Left forelimb (tissue), 1 donor: Measurements from ENCODE around the gene THUMPD1.
A peak's percentile ranks its signal among the peaks of the same experiment; 100 is the strongest.
"Not testable (repeated sequence)": the region's sequence is repeated elsewhere in the genome, so short reads cannot be mapped to it uniquely, and the experiment has no call there.

Experiments
- DNase-seq: peaks from one replicate; pipeline ENCODE4 v3.0.0-alpha.2; 2018; ENCODE audit warnings: low spot score

The THUMPD1 gene

GRCh38 chr16:20747030-20747816, 5.6 kb upstream of the THUMPD1 start:
- DNase-seq = no peak

- DNase-seq = no peak
Measured at GRCh38 chr16:20746461-20746860, 4.8 kb upstream of the THUMPD1 start.

DNA sequence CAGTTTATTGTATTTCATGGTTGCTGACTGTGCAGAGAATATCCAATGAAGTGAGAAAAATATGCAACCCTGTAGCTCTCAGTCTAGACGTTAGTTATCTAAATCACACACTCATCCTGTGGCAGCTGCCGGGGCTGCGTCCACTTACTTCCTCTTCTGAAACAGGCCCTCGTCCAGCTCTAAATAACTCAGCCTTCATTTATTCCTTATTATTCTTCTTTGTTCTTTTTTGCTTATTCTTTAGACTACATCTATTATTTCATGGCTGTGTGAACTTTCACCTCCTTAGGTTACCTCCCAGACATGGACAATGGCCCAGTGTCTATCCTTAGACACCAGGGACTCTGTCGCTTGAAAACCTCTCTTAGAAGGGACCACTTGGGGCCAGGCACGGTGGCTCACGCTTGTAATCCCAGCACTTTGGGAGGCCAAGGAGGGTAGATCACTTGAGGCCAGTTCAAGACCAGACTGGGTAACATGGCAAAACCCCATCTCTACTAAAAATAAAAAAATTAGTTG, 3.4 kb upstream of the THUMPD1 start:
- no peak for DNase-seq

GRCh38 chr16:20743591-20743990, 2.0 kb upstream of the THUMPD1 start:
- DNase-seq = no peak

DNA sequence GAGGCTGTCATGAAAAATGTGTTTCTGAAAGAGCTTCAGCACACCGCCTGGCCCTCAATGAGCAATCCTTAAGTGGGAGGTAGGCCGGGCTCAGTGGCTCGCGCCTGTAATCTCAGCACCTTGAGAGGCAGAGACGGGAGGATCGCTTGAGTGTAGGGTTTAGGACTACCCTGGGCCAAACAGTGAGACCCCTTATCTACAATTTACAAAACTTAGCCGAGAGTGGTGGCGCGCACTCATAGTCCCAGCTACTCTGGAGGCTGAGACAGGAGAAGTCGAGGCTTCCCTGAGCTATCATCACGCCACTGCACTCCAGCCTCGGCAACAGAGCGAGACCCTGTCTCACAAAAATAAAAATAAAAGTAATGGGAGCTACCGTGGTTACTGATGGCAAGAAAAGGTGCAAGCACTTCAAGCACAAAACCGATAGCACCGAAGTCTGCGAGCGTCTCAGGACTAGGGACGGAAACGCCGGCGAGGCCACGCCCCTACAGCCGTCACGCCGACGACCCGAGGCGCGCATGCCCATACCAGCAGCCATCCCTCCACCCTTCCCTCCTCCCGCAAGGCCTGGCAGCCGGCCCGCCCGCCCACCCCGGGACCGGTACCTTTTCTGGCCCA, 607 bp downstream of the THUMPD1 start:
- peak; percentile 92 for DNase-seq

DNA sequence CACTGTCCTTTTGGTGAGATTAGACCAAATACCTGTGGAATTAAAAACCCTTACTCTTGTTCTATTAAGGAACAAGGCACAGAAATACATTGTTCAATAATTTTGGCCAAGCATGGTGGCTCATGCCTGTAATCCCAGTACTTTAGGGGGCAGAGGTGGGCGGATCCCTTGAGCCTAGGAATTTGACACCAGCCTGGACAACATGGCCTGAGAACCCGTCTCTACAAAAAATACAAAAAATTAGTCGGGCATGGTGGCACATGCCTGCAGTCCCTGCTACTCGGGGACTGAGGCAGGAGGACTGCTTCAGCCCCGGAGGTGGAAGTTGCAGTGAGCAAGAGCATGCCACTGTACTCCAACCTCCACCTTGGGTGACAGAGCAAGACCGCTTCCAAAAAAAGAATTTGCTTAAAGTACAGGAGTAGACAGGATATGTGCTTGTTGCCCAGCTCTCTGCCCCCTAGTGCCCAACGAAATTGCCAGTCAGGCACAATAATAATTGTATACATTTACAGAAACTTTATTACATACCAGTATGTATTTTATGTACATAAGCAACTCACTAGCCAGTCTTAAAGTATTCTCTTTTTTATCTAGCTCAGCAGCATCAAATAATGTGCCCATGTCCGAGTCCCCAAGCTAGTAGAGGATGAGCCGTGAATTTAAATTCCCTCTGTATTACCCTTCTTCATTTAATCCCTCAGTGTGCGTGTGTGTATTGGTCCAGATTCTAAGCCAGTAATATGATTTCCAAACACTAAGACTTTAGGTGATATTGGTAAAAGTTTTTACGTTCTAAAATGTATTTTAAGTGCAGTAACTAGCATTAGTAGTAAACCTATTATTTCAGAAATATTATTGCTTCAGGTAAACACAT, 1.4 kb downstream of the THUMPD1 start:
- no peak for DNase-seq

DNA sequence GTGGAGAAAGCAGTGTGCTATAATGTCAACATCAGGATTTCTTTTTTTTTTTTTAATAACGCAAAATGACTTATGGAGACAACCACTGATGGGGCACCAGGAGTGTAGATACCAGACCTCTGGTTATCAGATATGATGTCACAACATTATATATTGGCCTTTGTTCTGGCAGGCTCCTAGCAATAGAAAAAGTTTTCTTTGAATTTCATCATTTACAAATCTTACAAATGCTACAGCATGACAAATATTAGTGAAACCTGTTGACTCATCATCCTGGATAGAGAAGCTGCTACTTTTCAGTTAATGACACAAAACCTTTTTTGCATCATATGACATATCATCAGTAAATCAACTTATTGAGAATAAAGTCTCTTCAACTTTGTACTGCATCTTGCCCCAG, 6.1 kb downstream of the THUMPD1 start:
- DNase-seq = no peak

DNA sequence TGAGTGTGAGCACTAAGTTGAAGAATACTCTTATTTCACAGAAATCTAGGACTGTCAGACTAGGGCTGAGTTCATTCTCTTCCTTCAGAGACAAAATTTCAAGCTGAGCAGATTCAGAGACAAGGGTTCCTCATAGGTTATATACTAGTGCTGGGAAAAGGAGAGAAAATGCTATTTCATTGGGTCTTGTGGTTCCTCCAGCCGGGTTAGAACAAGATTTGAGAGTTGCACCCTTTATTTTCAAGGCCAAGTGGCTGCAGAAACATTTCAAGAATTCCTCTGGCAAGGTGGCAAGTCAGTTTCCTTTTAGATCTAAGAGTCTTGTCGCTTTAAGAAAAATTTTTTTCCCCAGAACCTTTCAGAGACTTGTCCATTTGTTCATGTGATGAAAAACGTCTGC, 6.8 kb downstream of the THUMPD1 start:
- DNase-seq = no peak

DNA sequence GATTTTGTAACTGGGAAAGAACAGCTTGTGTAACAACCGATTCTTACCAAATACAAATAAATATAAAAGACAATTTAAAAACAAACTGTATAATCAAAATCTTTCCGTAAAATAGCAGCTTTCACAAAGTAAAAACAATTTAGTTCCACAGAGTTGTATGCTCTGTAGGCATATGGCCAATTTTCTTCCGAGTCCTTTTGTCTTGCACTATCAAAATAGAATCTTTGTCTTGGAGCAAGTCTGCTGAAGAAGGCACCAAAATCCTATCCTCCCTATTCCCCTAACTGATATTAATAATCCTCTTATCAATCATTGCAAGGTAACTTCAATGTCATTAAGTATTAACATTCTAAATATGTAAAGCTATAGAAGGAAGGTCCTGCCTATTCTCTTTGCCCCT, 7.6 kb downstream of the THUMPD1 start:
- DNase-seq = no peak

GRCh38 chr16:20729141-20729540, 12.5 kb downstream of the THUMPD1 start:
- DNase-seq = no peak

DNA sequence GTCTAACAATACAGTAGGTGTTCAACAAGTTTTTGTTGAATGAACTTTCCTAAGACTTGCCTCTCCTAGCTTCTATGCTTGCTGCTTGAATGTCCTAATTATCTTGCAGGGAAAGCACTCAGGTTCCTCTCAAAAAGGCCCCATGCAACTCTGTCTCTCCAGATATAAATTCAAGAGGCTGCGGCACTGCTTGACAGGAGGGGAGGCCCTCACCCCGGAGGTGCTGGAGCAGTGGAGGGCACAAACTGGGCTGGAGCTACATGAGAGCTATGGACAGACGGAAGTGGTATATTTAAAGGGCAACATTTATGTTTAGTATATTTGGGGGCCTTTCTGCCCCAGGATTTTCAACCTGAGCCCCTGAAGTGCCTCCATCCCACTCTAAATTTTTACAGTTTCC, 14.4 kb downstream of the THUMPD1 start:
- no peak for DNase-seq

- DNase-seq = no peak
Measured at GRCh38 chr16:20726661-20727060, 15.0 kb downstream of the THUMPD1 start.

GRCh38 chr16:20720251-20720650, 21.4 kb downstream of the THUMPD1 start:
- DNase-seq = no peak

DNA sequence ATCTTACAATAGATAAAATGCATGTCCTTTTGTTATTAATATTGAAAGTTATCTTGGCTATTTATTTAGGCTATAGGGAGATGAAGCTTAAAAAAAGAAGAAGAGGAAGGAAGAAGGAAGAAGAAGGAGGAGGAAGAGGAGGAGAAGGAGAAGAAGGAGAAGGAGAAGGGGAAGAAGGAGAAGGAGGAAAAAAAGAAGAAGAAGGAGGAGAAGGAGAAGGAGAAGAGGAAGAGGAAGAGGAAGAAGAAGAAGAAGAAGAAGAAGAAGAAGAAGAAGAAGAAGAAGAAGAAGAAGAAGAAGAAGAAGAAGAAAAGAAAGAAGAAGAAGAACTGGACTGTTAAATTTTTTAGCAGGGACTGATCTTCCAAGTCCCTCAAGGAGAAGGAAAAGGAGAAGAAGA, 23.9 kb downstream of the THUMPD1 start:
- not testable (repeated sequence) for DNase-seq

DNA sequence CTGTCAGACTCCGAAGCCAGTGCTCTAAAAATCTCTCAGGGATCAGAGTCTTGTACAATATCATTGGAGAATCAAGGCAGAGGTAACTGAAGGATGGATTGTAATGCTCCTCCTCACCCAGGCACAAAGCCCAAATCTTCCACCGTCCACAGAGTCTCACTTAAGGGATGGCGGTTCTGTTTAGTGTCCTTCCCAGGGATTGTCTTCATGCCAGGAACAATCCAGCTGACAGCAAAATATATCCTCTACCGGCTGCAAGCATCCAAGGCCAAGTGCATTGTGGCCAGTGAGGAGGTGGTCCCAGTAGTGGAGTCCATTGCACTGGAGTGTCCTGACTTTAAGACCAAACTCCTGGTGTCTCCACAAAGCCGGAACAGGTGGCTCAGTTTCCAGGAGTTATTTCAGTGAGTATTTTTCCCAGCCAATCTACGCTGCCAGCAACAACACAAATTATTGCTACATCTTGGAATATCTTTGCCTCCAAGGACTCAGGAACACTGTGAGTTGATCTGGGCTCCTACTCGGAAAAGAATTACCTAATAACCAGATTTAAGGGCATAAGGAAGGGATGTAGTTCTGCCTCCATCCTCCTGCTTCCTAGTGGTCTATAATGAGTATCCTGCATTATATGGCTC, 30.2 kb downstream of the THUMPD1 start:
- no peak for DNase-seq

GRCh38 chr16:20708129-20708528, 33.5 kb downstream of the THUMPD1 start:
- DNase-seq = not testable (repeated sequence)

DNA sequence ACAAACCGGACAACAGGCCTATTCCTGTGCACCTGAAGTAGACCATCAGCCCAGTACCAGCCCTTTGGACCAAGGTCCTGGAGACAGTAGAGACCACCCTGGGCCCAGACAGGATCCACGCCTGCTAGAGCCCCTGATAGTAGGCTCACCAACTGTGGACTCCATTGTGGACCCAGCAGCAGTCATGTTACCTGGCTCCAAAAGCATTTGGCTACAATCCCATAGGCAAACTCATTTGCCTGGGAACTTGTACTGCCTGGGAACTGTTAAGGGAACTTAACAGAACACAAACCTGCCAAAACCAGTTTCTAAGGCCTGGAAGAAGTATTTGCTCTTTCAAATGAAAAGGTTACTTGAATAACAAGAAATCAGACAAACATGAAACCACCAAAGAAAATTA, 34.2 kb downstream of the THUMPD1 start:
- no peak for DNase-seq

DNA sequence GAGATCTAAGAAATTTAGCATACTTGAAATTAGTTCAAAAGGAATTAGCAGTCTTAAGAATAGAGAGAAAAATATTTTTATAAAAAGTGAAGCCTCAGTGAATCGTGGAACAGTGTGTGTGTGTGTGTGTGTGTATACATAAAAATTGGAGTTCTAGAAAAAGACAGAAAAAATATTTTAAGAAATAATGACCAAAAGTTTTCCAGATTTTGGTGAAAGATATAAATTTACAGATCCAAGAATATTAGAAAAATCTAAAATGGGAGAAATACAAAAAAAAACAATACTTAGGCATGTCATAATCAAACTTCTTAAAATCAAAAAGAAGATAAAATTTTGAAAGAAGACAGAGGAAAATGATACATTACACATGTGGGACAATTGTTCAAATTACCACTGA, 35.6 kb downstream of the THUMPD1 start:
- DNase-seq = not testable (repeated sequence)

- no peak for DNase-seq
Measured at GRCh38 chr16:20704281-20704680, 37.3 kb downstream of the THUMPD1 start.

DNA sequence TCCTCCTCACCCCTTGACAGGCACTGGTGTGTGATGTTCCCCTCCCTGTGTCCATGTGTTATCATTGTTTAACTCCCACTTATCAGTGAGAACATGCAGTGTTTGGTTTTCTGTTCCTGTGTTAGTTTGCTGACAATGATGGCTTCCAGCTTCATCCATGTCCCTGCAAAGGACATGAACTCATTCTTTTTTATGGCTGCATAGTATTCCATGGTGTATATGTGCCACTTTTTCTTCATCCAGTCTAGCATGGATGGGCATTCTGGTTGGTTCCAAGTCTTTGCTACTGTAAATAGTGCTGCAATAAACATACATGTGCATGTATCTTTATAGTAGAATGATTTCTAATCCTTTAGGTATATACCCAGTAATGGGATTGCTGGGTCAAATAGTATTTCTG, 39.9 kb downstream of the THUMPD1 start:
- not testable (repeated sequence) for DNase-seq

DNA sequence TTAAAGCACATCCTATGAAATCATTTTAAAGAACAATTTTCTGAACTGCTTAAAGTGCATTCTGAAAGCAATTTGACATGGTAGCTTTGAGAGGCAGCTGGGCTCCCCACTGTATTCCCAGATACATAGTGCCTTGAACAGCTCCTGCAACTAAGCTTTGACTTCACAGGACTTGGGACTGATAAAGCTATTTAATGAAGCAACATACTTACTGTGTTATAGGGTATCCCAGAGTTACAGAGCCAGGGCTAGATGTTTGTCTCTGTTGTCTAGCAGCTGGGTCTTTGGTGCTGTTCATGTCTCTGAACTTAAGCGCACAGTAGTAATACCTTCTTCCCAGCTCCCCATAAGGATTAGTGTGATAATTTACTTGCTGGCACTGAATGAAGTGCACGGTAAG, 45.0 kb downstream of the THUMPD1 start:
- DNase-seq = no peak

- no peak for DNase-seq
Measured at GRCh38 chr16:20695024-20695423, 46.6 kb downstream of the THUMPD1 start.
